Measurements from ENCODE around the gene PTPRZ1. TPM values are rescaled to one million over a fixed set of nuclear protein-coding genes. Genes with fewer than 3 reads are reported as not detected.

The PTPRZ1 gene
- polyA plus RNA-seq, 1 of the 3 experiments (the other 2 are of a cell fraction): not detected

DNA sequence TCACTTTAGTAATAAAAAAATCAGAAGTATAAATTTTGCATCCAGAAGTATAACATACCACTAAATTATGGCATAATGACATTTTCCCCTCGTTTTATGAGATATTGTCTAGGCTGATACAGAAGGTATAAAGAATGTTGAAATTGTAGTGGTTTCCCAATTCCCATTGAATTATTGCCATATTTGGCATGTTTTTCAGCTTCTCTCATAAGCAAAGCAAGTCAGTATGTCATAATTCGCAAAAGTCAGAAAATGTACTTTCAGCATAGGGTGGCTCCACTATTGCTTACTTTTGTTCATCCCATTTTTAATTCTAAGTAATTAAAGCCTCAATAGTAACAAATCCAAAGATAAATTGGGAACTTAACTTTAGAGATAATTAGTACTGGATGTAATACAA, 19.7 kb upstream of the PTPRZ1 start:
- no peak for DNase-seq
- H3F3A ChIP-seq (replicated peaks; ENCODE audit: insufficient read depth): no peaks in the 10 kb centered on the region
- H3K4me3 ChIP-seq (ENCODE audit: low read depth in 2 of 2, low read length in 1 of 2): no peak overlapping the region
- no peaks in the 10 kb centered on the region for H4K20me1 ChIP-seq (ENCODE audit: insufficient read depth)
- H3K27me3 ChIP-seq (ENCODE audit: insufficient read depth): no peaks in the 10 kb centered on the region
- POLR2A ChIA-PET: no interaction called here
- no peak overlapping the region for H3K27ac ChIP-seq (ENCODE audit: low read depth in 2 of 2, low read length in 1 of 2)
- CTCF ChIA-PET: interaction anchor here (0.9 to 2.0 kb wide), 2 partner anchors 10 to 141 kb away, joined by 3 to 5 read pairs; no protein-coding TSS in a partner anchor
- H3K4me2 ChIP-seq: no peak overlapping the region
- no peaks in the 10 kb centered on the region for H3K9me3 ChIP-seq
- 19% methylated on average over 2 of the region's 2 CpGs for WGBS (ENCODE audit: low lambda C conversion rate)
- H3K9ac ChIP-seq: no peak overlapping the region
- H3K36me3 ChIP-seq (replicated peaks in 1 of 2; ENCODE audit: control insufficient read depth in 1 of 2, insufficient read depth in 2 of 2, low read length in 1 of 2): no peaks in the 10 kb centered on the region
- H3K79me2 ChIP-seq (ENCODE audit: insufficient read depth): no peaks in the 10 kb centered on the region
- no peaks in the 10 kb centered on the region for H3K9me2 ChIP-seq
- H3K4me1 ChIP-seq (ENCODE audit: control insufficient read depth in 1 of 2, insufficient read depth in 2 of 2, low read depth in 1 of 2, low read length in 1 of 2): no peaks in the 10 kb centered on the region
- TF ChIP-seq, protein P1, sequence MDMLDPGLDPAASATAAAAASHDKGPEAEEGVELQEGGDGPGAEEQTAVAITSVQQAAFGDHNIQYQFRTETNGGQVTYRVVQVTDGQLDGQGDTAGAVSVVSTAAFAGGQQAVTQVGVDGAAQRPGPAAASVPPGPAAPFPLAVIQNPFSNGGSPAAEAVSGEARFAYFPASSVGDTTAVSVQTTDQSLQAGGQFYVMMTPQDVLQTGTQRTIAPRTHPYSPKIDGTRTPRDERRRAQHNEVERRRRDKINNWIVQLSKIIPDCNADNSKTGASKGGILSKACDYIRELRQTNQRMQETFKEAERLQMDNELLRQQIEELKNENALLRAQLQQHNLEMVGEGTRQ (IDR thresholded peaks at IDR 0.05; ENCODE audit: borderline replicate concordance, low read depth, low read length): no peak
- no peak for TF ChIP-seq RCOR1 (IDR thresholded peaks at IDR 0.05; ENCODE audit: low read length)
- no peak for TF ChIP-seq RFX5 (IDR thresholded peaks at IDR 0.05; ENCODE audit: low read length)
- TF ChIP-seq, protein P2, sequence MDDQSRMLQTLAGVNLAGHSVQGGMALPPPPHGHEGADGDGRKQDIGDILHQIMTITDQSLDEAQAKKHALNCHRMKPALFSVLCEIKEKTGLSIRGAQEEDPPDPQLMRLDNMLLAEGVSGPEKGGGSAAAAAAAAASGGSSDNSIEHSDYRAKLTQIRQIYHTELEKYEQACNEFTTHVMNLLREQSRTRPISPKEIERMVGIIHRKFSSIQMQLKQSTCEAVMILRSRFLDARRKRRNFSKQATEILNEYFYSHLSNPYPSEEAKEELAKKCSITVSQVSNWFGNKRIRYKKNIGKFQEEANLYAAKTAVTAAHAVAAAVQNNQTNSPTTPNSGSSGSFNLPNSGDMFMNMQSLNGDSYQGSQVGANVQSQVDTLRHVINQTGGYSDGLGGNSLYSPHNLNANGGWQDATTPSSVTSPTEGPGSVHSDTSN (IDR thresholded peaks at IDR 0.05): no peak
- TF ChIP-seq, protein P3, sequence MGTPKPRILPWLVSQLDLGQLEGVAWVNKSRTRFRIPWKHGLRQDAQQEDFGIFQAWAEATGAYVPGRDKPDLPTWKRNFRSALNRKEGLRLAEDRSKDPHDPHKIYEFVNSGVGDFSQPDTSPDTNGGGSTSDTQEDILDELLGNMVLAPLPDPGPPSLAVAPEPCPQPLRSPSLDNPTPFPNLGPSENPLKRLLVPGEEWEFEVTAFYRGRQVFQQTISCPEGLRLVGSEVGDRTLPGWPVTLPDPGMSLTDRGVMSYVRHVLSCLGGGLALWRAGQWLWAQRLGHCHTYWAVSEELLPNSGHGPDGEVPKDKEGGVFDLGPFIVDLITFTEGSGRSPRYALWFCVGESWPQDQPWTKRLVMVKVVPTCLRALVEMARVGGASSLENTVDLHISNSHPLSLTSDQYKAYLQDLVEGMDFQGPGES (IDR thresholded peaks at IDR 0.05; ENCODE audit: low read depth, low read length): no peak
- TF ChIP-seq POLR2AphosphoS5 (IDR thresholded peaks at IDR 0.05; ENCODE audit: low read depth, low read length): no peak
- TF ChIP-seq, protein P4, sequence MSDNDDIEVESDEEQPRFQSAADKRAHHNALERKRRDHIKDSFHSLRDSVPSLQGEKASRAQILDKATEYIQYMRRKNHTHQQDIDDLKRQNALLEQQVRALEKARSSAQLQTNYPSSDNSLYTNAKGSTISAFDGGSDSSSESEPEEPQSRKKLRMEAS (IDR thresholded peaks at IDR 0.05; ENCODE audit: low read depth): no peak
- TF ChIP-seq CHD2 (IDR thresholded peaks at IDR 0.05; ENCODE audit: low read length, partially characterized antibody): no peak
- no peak for TF ChIP-seq NRF1 (IDR thresholded peaks at IDR 0.05; ENCODE audit: low read depth, low read length)
- TF ChIP-seq FOSL2 (IDR thresholded peaks at IDR 0.05; ENCODE audit: borderline replicate concordance, low read depth): no peak
- no peak for TF ChIP-seq RXRA (IDR thresholded peaks at IDR 0.05; ENCODE audit: borderline replicate concordance, low read depth)
- no peak for TF ChIP-seq EP300 (IDR thresholded peaks at IDR 0.05; ENCODE audit: borderline replicate concordance in 1 of 2, low read depth in 1 of 2, low read length in 1 of 2)
- no peak overlapping the region for H2AFZ ChIP-seq (ENCODE audit: low read depth)

DNA sequence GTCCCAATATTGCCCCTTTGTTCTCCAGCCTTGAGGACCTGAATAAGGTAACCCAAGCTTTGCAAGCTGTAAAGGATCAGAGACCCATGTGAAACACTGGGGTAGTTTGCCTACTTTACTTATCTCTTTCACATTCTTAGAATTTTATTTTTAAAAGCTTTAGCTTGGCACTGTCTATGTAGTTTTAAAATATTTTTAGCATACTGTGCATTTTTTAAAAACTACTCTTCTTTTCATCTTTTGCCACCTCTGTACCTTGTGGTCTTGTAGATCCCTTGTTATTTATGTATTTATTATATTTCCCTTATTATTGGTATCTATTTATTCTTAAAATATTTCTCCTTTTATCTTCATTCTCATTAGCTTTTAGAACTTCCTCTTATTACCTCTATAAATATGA, 12.0 kb upstream of the PTPRZ1 start:
- H3K4me2 ChIP-seq: no peak overlapping the region
- H3K36me3 ChIP-seq (replicated peaks in 1 of 2; ENCODE audit: control insufficient read depth in 1 of 2, insufficient read depth in 2 of 2, low read length in 1 of 2): no peaks in the 10 kb centered on the region
- H3K79me2 ChIP-seq (ENCODE audit: insufficient read depth): no peaks in the 10 kb centered on the region
- no peak overlapping the region for H2AFZ ChIP-seq (ENCODE audit: low read depth)
- H3K27me3 ChIP-seq (ENCODE audit: insufficient read depth): peaks cover 14% of the 10 kb centered on the region; the same call in 1 of the 2 replicates
- H3F3A ChIP-seq (replicated peaks; ENCODE audit: insufficient read depth): no peaks in the 10 kb centered on the region
- no peaks in the 10 kb centered on the region for H3K9me3 ChIP-seq
- POLR2A ChIA-PET: no interaction called here
- DNase-seq: no peak
- peaks cover 3% of the 10 kb centered on the region; the same call in 1 of the 2 replicates for H4K20me1 ChIP-seq (ENCODE audit: insufficient read depth)
- H3K27ac ChIP-seq (ENCODE audit: low read depth in 2 of 2, low read length in 1 of 2): no peak overlapping the region
- no peaks in the 10 kb centered on the region for H3K9me2 ChIP-seq
- no peaks in the 10 kb centered on the region for H3K4me1 ChIP-seq (ENCODE audit: control insufficient read depth in 1 of 2, insufficient read depth in 2 of 2, low read depth in 1 of 2, low read length in 1 of 2)
- H3K4me3 ChIP-seq (ENCODE audit: low read depth in 2 of 2, low read length in 1 of 2): no peak overlapping the region
- no peak overlapping the region for H3K9ac ChIP-seq
- CTCF ChIA-PET: interaction anchor here (1.2 to 1.5 kb wide), 2 partner anchors 30 to 134 kb away, joined by 3 to 4 read pairs; no protein-coding TSS in a partner anchor
- TF ChIP-seq EZH2phosphoT487 (IDR thresholded peaks at IDR 0.05; ENCODE audit: borderline replicate concordance, low read depth): no peak
- no peak for TF ChIP-seq RXRA (IDR thresholded peaks at IDR 0.05; ENCODE audit: borderline replicate concordance, low read depth)
- TF ChIP-seq, protein P3 (IDR thresholded peaks at IDR 0.05; ENCODE audit: low read depth, low read length): no peak
- no peak for TF ChIP-seq EP300 (IDR thresholded peaks at IDR 0.05; ENCODE audit: borderline replicate concordance in 1 of 2, low read depth in 1 of 2, low read length in 1 of 2)
- TF ChIP-seq JUND (IDR thresholded peaks at IDR 0.05): no peak
- no peak for TF ChIP-seq NFIC (IDR thresholded peaks at IDR 0.05; ENCODE audit: borderline replicate concordance)
- no peak for TF ChIP-seq NRF1 (IDR thresholded peaks at IDR 0.05; ENCODE audit: low read depth, low read length)
- no peak for TF ChIP-seq TCF12 (IDR thresholded peaks at IDR 0.05)
- TF ChIP-seq, protein P5, sequence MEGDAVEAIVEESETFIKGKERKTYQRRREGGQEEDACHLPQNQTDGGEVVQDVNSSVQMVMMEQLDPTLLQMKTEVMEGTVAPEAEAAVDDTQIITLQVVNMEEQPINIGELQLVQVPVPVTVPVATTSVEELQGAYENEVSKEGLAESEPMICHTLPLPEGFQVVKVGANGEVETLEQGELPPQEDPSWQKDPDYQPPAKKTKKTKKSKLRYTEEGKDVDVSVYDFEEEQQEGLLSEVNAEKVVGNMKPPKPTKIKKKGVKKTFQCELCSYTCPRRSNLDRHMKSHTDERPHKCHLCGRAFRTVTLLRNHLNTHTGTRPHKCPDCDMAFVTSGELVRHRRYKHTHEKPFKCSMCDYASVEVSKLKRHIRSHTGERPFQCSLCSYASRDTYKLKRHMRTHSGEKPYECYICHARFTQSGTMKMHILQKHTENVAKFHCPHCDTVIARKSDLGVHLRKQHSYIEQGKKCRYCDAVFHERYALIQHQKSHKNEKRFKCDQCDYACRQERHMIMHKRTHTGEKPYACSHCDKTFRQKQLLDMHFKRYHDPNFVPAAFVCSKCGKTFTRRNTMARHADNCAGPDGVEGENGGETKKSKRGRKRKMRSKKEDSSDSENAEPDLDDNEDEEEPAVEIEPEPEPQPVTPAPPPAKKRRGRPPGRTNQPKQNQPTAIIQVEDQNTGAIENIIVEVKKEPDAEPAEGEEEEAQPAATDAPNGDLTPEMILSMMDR (IDR thresholded peaks at IDR 0.05): no peak
- no peak for TF ChIP-seq RAD21 (IDR thresholded peaks at IDR 0.05; ENCODE audit: low read length)
- no peak for TF ChIP-seq GABPA (IDR thresholded peaks at IDR 0.05; ENCODE audit: low read depth)
- TF ChIP-seq MEF2A (IDR thresholded peaks at IDR 0.05; ENCODE audit: borderline replicate concordance, low read depth): no peak
